Thyroid gland (tissue), 4 donors: ENCODE results near the gene ADAD2. TPM values are rescaled to one million over a fixed set of nuclear protein-coding genes. Genes with fewer than 3 reads are reported as not detected.

Source experiments
- DNase-seq, 2 donors: peaks; one replicate each; pipeline ENCODE4 v3.0.0-alpha.2; 2019
- H3K27ac ChIP-seq, 3 donors: fragments of 200-600 bp; sonication (generic); 1 replicate in 2 of 3; 2 replicates in 1 of 3; pipeline ENCODE4 v1.5.1; 2016 to 2019; ENCODE audit warnings: mild to moderate bottlenecking in 1 of 3, moderate library complexity in 1 of 3
- H3K27me3 ChIP-seq: fragments of 200-600 bp; sonication (generic); one replicate; pipeline ENCODE4 v1.5.1; 2019
- H3K36me3 ChIP-seq, 2 donors: fragments of 200-600 bp; sonication (generic); one replicate each; pipeline ENCODE4 v1.5.1; 2016 to 2019
- H3K4me1 ChIP-seq, 2 donors: fragments of 200-600 bp; sonication (generic); one replicate each; pipeline ENCODE4 v1.5.1; 2017 to 2019
- H3K4me3 ChIP-seq, 3 donors: fragments of 200-600 bp; sonication (generic); replicated peaks in 1 of 3; 1 replicate in 2 of 3; 2 replicates in 1 of 3; pipeline ENCODE4 v1.5.1; 2016; ENCODE audit warnings: mild to moderate bottlenecking in 1 of 3
- H3K9me3 ChIP-seq: fragments of 200-600 bp; sonication (generic); one replicate; pipeline ENCODE4 v1.5.1; 2017
- POLR2A ChIP-seq, 2 donors: fragments of 450-650 bp; IDR thresholded peaks; one replicate each; pipeline ENCODE4 v1.6.1; 2017; ENCODE audit warnings: antibody characterized with exemption in 2 of 2, mild to moderate bottlenecking in 2 of 2, moderate library complexity in 1 of 2
- WGBS, 2 donors: methylation state at CpG; one replicate each; pipeline ENCODE4 v1.1.5; 2017; 5-methylcytosine and 5-hydroxymethylcytosine counted together
- intact Hi-C: fragments of 100-400 bp; cut with DNase I; formaldehyde crosslinking; loops from one replicate; pipeline ENCODE4 v1.15.1; 2023
- total RNA-seq, 4 donors: library from RNA; depleted of rRNA; stranded (reverse); fragments of >200 nt; gene quantifications; one replicate each; pipeline ENCODE4 v1.2.3, GENCODE V29; 2016
- TF ChIP-seq, protein P1 (sequence below), 6 experiments: fragments of 200-600 bp in 3 of 6; fragments of 450-650 bp in 3 of 6; sonication (generic) in 3 of 6; IDR thresholded peaks; one replicate each; pipeline ENCODE4 v1.5.1; 2016 to 2019; ENCODE audit warnings: antibody characterized with exemption in 6 of 6, mild to moderate bottlenecking in 2 of 6, inconsistent platforms in 1 of 6, moderate library complexity in 1 of 6

ADAD2 gene
- under 1 TPM; 0.24 to 0.78 (median 0.54) TPM for total RNA-seq

DNA sequence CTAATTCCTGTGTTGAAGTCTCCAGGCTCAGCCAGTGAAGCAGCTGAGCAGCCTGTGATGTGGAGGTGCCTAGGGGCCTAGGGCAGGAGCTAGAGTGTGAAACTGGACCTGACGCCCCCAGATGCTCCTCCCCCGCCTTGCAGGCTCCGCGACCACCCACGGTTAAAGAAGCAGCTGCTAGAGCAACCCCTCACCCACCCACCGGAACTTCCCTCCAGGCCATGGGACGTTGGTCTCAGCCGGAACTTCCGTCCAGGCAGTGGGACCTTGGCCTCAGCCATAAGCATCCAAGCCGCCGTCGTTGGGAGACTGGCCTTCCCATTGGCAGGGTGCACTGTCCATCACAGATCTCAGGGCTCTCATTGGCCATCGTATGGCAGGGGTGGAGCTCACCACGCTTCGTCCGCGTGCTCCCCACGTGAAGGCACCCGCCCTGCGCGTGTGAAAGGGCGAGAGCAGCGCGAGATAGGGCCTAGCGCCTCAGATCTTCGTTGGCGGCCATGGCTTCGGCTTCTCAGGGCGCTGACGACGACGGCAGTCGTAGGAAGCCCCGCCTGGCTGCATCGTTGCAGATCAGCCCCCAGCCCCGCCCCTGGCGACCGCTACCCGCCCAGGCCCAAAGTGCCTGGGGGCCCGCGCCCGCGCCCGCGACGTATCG is at the start of gene ADAD2:
TSS of gene ADAD2 (plus strand) at position 427 of the 658 bp plus-strand sequence. CDS start at position 501, 74 bp downstream.
- H3K9me3 ChIP-seq: no peaks in the 10 kb centered on the region
- TF ChIP-seq, protein P1, sequence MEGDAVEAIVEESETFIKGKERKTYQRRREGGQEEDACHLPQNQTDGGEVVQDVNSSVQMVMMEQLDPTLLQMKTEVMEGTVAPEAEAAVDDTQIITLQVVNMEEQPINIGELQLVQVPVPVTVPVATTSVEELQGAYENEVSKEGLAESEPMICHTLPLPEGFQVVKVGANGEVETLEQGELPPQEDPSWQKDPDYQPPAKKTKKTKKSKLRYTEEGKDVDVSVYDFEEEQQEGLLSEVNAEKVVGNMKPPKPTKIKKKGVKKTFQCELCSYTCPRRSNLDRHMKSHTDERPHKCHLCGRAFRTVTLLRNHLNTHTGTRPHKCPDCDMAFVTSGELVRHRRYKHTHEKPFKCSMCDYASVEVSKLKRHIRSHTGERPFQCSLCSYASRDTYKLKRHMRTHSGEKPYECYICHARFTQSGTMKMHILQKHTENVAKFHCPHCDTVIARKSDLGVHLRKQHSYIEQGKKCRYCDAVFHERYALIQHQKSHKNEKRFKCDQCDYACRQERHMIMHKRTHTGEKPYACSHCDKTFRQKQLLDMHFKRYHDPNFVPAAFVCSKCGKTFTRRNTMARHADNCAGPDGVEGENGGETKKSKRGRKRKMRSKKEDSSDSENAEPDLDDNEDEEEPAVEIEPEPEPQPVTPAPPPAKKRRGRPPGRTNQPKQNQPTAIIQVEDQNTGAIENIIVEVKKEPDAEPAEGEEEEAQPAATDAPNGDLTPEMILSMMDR (IDR thresholded peaks at IDR 0.05): no peak
- no peak for TF ChIP-seq POLR2A (IDR thresholded peaks at IDR 0.05)
- no peak for DNase-seq
- peaks cover 4 to 7% of the 10 kb centered on the region in 2 donors for H3K4me1 ChIP-seq
- H3K4me3 ChIP-seq: no peak within 1 kb of the TSS
- intact Hi-C loops: loop anchor here (10.0 kb wide), 1 partner anchor 294 kb away; no protein-coding TSS in a partner anchor
- 89 to 92% methylated on average over 36 to 42 of the region's 47 CpGs for WGBS, 2 donors
- H3K27ac ChIP-seq: no peak within 1 kb of the TSS
- no peaks in the 10 kb centered on the region for H3K36me3 ChIP-seq
- H3K27me3 ChIP-seq: no peaks in the 10 kb centered on the region

DNA sequence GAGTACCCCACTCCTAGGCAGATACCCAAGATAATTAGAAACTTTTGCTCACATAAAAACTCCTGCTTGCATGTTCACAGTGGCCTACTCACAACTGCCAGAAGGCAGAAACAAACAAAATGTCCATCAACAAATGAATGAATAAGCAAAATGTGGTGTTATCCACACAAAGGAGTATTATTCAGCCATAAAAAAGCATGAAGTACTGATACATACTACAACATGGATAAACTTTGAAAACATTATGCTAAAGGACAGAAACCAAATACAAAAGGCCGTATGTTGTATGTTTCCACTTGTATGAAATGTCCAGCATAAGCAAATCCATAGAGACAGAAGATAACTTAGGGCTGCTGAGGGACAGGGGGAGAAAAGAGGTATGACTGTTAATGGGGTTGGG is 47.9 kb upstream of the ADAD2 start:
- H3K4me3 ChIP-seq: no peak overlapping the region
- 90 to 96% methylated on average over 1 of the region's 1 CpG for whole genome bisulfite sequencing, 2 donors
- no peaks in the 10 kb centered on the region for H3K9me3 ChIP-seq
- no peaks in the 10 kb centered on the region for H3K36me3 ChIP-seq
- peaks cover 21 to 24% of the 10 kb centered on the region in 2 donors for H3K4me1 ChIP-seq
- no peaks in the 10 kb centered on the region for H3K27me3 ChIP-seq
- DNase-seq: no peak
- no peak for TF ChIP-seq POLR2A (IDR thresholded peaks at IDR 0.05)
- TF ChIP-seq, protein P1 (IDR thresholded peaks at IDR 0.05): no peak
- intact Hi-C loops: no loop called here
- H3K27ac ChIP-seq: peak overlapping the region in 1 of 3 donors; percentile 88

DNA sequence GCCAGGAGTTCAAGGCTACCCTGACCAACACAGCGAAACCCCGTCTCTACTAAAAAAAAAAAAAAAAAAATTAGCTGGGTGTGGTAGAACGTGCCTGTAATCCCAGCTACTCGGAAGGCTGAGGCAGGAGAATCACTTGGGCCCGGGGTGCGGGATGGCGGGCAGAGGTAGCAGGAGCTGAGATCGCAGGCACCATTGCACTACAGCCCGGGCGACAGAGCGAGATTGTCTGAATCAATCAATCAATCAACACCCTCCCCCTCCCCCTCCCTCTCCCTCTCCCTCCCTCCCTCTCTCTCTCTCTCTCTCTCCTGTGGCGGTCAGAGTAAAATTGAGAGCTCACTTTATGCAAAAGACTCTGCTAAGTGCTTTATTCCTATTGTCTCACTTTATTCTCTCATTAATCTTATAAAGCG is 47.2 kb upstream of the ADAD2 start:
- no peaks in the 10 kb centered on the region for H3K27me3 ChIP-seq
- peak overlapping the region in 2 of 3 donors; percentile 88 to 89 for H3K27ac ChIP-seq
- intact Hi-C loops: no loop called here
- peak overlapping the region; percentile 27 to 96 (median 90) for H3K4me3 ChIP-seq
- H3K36me3 ChIP-seq: no peaks in the 10 kb centered on the region
- peak; percentile 17 to 18 for DNase-seq
- peaks cover 15 to 20% of the 10 kb centered on the region in 2 donors for H3K4me1 ChIP-seq
- WGBS, 2 donors: 31 to 33% methylated on average over 13 of the region's 13 CpGs
- no peaks in the 10 kb centered on the region for H3K9me3 ChIP-seq
- no peak for TF ChIP-seq POLR2A (IDR thresholded peaks at IDR 0.05)
- TF ChIP-seq, protein P1 (IDR thresholded peaks at IDR 0.05): no peak

DNA sequence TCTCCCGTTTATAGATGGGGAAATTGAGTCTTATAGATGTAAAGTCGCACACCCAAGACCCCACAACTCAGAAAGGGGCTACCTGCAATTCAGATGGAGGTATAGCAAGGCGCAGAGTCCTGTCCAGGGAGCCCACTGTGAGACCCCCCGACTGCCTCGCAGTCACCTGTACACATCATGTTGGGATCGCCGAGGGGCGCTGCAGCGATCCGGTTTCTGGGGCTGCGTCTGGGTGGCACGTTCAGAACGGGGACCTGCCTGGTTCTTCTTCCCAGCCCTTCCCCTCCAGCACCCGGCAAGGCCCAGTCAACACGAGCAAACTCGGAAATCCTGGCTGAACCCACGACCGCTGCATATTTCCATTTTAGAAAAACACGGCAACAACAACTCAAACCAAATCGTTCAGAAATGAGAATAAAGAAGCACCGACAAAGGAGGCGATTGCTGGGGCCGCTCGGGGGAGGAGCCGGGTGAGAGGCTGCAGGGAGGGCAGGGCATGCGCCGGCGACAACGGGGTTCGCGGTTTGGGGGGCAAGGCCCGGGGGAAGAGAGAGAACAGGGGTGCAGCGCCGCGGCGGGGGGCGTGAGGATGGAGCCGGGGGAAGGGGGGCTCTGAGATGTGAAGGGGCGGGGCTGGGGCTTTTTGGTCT is 46.6 kb upstream of the ADAD2 start:
- Histone ChIP-seq H3K36me3 (no peaks in the 10 kb centered on the region), H3K9me3 (no peaks in the 10 kb centered on the region), H3K27ac (peak overlapping the region in 2 of 3 donors; percentile 88 to 89), H3K4me1 (peaks cover 10 to 15% of the 10 kb centered on the region in 2 donors), H3K4me3 (peak overlapping the region; percentile 27 to 96 (median 90)), H3K27me3 (no peaks in the 10 kb centered on the region)
- intact Hi-C loops: no loop called here
- 2% methylated on average over 15 to 36 of the region's 39 CpGs for WGBS, 2 donors
- TF ChIP-seq POLR2A (IDR thresholded peaks at IDR 0.05): peak in 1 of 2 donors; percentile 13
- TF ChIP-seq, protein P1 (IDR thresholded peaks at IDR 0.05): no peak
- peak; percentile 42 to 44 for DNase-seq
